AG10803 (cell line): ENCODE data around the gene CCDC117.
A peak's percentile ranks its signal among the peaks of the same experiment; 100 is the strongest.
"Not testable (repeated sequence)": the region's sequence is repeated elsewhere in the genome, so short reads cannot be mapped to it uniquely, and the experiment has no call there.

ENCODE experiments used
- DNase-seq: peaks from one replicate; pipeline ENCODE4 v3.0.0; 2010; ENCODE audit warnings: low read depth
- H3K4me3 ChIP-seq: 2 replicates; pipeline ENCODE4 v1.5.1; 2011; ENCODE audit warnings: mild to moderate bottlenecking, low read length, control low read depth
- TF ChIP-seq, protein P1 (sequence below): conservative IDR thresholded peaks from 2 replicates; pipeline ENCODE4 v1.5.1; 2011; ENCODE audit warnings: mild to moderate bottlenecking, low read length, control low read depth, inconsistent platforms

The CCDC117 gene

DNA sequence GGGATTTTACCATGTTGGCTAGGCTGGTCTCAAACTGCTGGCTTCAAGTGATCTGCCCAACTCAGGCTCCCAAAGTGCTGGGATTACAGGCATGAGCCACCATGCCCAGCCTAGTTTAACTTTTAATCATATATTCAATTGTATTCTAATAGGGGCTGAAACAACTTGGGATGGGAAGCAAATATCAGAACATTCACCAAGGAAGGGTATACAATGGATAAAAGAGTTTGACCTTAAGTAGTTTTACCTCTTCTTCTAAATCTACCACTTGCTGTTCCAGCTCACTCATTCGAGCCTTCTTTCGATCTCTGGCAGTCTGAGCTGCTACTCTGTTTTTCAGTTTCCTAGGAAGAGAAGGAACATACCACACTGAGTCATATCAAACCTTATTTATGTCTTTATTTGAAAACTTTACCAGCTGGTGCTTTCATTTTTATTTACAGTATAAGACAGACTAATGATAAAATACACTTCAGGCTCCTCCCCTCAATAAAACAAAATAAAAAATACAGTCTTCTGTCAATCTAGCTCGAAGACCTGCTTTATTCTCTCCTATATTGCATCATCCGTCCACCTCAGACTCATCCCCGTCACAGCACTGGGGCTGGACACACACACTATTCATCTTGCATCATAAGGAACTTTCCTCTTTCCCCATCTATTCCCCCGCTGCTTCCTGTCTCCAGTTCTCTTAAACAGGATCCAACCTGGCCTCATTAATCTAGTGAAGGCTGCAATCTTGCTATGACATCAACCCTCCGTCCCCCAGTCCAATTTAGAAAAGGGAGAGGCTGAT lies 26.5 kb downstream of the CCDC117 start:
- TF ChIP-seq, protein P1, sequence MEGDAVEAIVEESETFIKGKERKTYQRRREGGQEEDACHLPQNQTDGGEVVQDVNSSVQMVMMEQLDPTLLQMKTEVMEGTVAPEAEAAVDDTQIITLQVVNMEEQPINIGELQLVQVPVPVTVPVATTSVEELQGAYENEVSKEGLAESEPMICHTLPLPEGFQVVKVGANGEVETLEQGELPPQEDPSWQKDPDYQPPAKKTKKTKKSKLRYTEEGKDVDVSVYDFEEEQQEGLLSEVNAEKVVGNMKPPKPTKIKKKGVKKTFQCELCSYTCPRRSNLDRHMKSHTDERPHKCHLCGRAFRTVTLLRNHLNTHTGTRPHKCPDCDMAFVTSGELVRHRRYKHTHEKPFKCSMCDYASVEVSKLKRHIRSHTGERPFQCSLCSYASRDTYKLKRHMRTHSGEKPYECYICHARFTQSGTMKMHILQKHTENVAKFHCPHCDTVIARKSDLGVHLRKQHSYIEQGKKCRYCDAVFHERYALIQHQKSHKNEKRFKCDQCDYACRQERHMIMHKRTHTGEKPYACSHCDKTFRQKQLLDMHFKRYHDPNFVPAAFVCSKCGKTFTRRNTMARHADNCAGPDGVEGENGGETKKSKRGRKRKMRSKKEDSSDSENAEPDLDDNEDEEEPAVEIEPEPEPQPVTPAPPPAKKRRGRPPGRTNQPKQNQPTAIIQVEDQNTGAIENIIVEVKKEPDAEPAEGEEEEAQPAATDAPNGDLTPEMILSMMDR, result no peak
- H3K4me3 ChIP-seq, result peak overlapping the region; percentile 81
- DNase-seq, result peak; percentile 98

DNA sequence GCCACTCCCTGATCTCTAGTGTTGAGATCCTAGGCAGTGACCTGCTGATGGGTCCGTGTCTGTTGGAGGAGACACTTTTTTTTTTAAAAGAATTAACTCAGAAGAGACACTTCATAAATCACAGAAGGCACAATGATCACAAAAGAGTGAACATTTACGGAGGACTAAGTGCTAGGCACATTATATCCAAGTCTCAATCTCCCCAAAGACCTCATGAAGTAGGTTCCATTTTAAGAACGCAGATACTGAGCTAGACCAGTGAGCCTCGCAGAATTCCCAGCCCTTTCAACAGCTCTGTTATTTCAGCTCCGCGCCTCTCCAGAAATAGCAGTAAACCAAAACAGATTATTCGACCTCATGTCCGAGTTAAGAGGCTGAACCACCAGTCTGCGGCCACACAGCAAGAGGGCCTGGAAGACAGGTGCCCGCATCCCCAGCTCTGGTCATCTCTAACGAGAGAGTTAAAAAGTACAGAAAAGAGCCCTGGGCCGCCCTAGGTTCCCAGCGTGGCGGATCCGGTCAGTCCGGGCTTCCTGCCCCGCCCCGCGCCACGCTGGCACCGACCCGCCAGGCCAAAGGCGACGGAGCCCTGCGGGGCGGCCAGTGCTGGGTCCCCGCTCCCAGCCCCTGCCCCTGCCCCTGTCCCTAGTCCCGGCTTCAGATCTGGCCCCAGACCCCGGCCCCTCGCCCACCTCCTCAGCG lies 27.3 kb downstream of the CCDC117 start:
- peak; percentile 72 for DNase-seq
- H3K4me3 ChIP-seq, result peak overlapping the region; percentile 81
- TF ChIP-seq, protein P1, result no peak

DNA sequence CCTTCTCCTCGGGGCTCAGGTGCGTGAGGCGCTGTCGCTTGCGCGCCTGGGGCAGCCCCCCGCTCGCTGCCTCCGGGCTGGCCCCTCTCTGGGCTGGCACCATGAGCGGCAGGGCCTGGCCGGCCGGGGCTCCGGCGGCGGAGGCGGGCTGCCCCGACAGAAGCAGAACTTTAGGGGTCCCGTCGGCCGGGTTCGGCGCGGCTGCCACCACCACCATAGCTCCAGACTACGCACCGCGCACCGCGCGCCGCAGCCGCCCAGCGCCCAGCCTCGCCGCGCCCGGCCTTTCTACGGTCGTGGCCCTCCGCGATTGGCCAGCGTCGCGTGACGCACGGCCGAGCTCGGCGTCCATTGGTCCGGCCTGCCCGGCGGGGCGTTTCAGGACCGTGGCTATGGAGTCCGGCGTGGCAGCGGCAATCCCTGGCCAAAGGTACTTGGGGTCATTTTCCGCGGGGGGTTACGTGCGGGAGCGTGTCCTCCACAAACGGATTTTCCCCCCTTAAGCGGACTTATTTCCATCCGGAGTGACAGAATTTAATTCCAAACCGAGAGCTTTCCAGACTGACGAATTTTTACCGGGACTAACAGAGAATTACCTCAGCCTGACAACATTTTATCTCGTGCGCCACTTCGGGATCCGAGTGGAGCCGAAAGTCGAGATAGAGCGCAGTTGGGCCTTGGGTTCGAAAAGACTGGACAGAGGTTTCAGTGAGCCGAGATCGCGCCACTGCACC lies 28.0 kb downstream of the CCDC117 start, which contains the start of gene XBP1:
Gene XBP1 (minus strand): TSS at position 262 of the 734 bp plus-strand sequence.
- DNase-seq, result peak; percentile 94
- H3K4me3 ChIP-seq, result peak within 1 kb of the TSS; percentile 81
- TF ChIP-seq, protein P1, result no peak

DNA sequence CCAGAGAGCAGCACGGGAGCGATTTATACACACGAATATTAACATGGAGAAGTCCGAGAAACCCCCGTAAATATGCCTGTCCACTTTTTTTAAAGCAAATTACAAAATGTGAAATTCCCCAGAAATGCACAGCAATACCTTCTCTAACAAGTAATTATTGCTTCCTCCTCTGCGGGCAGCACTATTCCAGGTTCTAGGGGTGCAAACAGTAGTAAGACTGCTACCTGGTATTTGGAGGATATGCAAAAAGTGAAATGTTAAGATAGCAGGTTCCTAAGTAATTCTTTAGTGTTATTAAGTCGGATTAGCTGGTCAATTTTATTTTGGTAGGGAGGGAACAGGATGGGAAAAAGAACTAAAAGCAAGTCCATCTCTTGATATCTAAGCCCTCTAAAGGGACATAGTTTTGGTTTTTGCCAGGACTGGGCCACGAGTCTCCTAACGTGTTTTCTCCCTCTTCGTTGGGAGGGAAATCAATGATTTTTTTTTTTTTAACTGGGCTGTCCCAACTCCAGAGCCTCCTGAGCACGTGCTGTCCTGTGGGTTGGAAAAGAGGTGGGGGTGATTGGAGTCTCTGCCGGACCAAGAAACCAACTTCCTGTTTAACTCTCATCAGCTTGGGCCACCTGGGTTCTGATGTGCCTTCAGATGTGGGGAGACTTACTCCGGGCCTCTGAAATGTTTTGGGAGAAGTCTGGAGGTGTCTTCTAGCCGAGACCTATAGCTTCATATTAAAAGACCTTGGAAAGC lies 29.5 kb downstream of the CCDC117 start:
- H3K4me3 ChIP-seq, result 0 out of 2 replicates have a peak overlapping the region, but pooled peaks have one; percentile 5
- TF ChIP-seq, protein P1, result no peak
- DNase-seq, result peak; percentile 18

DNA sequence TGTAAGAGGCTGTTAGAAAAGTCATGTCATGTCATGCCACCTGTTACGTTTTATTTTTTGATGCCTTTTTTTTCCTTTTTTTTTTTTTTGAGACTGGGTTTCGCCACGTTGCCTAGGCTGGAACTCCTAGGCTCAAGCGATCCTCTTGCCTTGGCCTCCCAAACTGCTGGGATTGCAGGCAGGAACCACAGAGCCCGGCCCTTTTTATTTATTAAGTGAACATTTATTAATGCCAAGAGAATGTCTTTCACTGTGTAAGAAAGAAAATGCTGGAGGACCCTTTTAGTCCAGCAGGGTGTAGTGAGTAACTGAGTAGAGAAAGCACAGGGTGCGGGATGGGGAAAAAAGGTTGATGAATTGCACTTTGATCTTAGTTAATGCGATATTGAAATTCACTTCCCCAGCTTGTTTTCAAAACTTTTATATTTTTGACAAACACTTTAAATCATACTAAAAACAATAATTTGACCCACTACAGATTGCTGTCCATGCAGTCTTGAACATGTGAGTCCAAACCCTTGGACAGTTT lies 30.2 kb downstream of the CCDC117 start:
- no peak for DNase-seq
- no peak overlapping the region for H3K4me3 ChIP-seq
- TF ChIP-seq, protein P1, result peak; percentile 15; the same call in 1 of the 2 replicates

DNA sequence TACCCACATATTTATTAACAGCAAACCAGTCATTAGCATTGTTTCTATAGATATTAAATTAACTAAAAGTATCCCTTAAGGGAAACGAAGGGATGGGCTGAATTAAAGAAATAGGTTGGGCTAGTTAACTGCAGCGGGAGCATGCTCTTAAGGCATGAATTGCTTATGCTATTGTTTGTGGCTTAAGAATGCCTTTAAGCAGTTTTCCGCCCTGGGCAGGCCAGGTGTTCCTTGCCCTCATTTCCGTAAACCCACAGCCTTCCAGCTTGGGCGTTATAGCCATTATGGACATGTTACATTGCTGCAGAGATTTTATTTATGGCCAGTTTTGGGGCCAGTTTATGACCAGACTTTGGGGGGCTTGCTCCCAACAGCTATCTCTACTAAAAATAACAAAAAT lies 32.9 kb downstream of the CCDC117 start:
- DNase-seq, H3K4me3 ChIP-seq: not testable (repeated sequence)
